Neural progenitor cell (in vitro differentiated cells): ENCODE data around the gene HECTD2. TPM values are rescaled to one million over a fixed set of nuclear protein-coding genes. Genes with fewer than 3 reads are reported as not detected.
"Not testable (repeated sequence)": the region's sequence is repeated elsewhere in the genome, so short reads cannot be mapped to it uniquely, and the experiment has no call there.

Source experiments
- DNase-seq: peaks from one replicate; pipeline ENCODE4 v3.0.0-alpha.2; 2016; ENCODE audit warnings: low spot score
- H2AFZ ChIP-seq: fragments of 200-600 bp; sonication (generic); replicated peaks from 2 replicates; pipeline ENCODE4 v1.6.1; 2016; ENCODE audit warnings: antibody characterized with exemption
- H3F3A ChIP-seq: fragments of 200-600 bp; sonication (generic); 2 replicates; pipeline ENCODE4 v1.6.1; 2016; ENCODE audit warnings: antibody characterized with exemption, low read depth
- H3K27ac ChIP-seq: fragments of 200-600 bp; sonication (generic); 2 replicates; pipeline ENCODE4 v1.5.1; 2016; ENCODE audit warnings: mild to moderate bottlenecking
- H3K27me3 ChIP-seq: fragments of 200-600 bp; sonication (generic); 2 replicates; pipeline ENCODE4 v1.6.1; 2016; ENCODE audit warnings: mild to moderate bottlenecking, moderate library complexity
- H3K36me3 ChIP-seq: fragments of 200-600 bp; sonication (generic); 2 replicates; pipeline ENCODE4 v1.5.1; 2016
- H3K4me1 ChIP-seq: fragments of 200-600 bp; sonication (generic); 2 replicates; pipeline ENCODE4 v1.6.1; 2016; ENCODE audit warnings: mixed run types
- H3K4me2 ChIP-seq: fragments of 200-600 bp; sonication (generic); 2 replicates; pipeline ENCODE4 v1.6.1; 2016
- H3K4me3 ChIP-seq: fragments of 200-600 bp; sonication (generic); 2 replicates; pipeline ENCODE4 v1.5.1; 2016
- H3K79me2 ChIP-seq: fragments of 200-600 bp; sonication (generic); 2 replicates; pipeline ENCODE4 v1.6.1; 2016; ENCODE audit warnings: low read depth
- H3K9ac ChIP-seq: fragments of 200-600 bp; sonication (generic); 2 replicates; pipeline ENCODE4 v1.6.1; 2016
- H3K9me3 ChIP-seq: fragments of 200-600 bp; sonication (generic); 2 replicates; pipeline ENCODE4 v1.5.1; 2016; ENCODE audit warnings: low read depth
- H4K20me1 ChIP-seq: fragments of 200-600 bp; sonication (generic); 2 replicates; pipeline ENCODE4 v1.6.1; 2016; ENCODE audit warnings: low read depth
- H3K27ac Mint-ChIP-seq: 3 replicates; pipeline ENCODE4 v1.8.0; 2021; ENCODE audit warnings: mixed read lengths
- H3K27me3 Mint-ChIP-seq: 2 replicates; pipeline ENCODE4 v1.8.0; 2022; ENCODE audit warnings: low read depth, mild to moderate bottlenecking, inconsistent platforms, moderate library complexity, mixed read lengths; ENCODE audit not compliant: insufficient read depth
- H3K36me3 Mint-ChIP-seq: 3 replicates; pipeline ENCODE4 v1.8.0; 2021; ENCODE audit warnings: mixed read lengths
- H3K4me1 Mint-ChIP-seq: 3 replicates; pipeline ENCODE4 v1.8.0; 2021; ENCODE audit warnings: mixed read lengths
- H3K4me3 Mint-ChIP-seq: 3 replicates; pipeline ENCODE4 v1.8.0; 2021; ENCODE audit warnings: mild to moderate bottlenecking, moderate library complexity, mixed read lengths
- H3K9me3 Mint-ChIP-seq: 3 replicates; pipeline ENCODE4 v1.8.0; 2020; ENCODE audit warnings: mixed read lengths
- CTCF ChIP-seq: fragments of 200-600 bp; sonication (generic); IDR thresholded peaks from 2 replicates; pipeline ENCODE4 v1.5.1; 2017; ENCODE audit warnings: antibody characterized with exemption, mild to moderate bottlenecking
- EZH2 ChIP-seq: fragments of 200-600 bp; sonication (generic); IDR thresholded peaks from 2 replicates; pipeline ENCODE4 v1.6.1; 2017; ENCODE audit warnings: antibody characterized with exemption, mild to moderate bottlenecking, moderate library complexity
- EZH2phosphoT487 ChIP-seq: fragments of 200-600 bp; sonication (generic); IDR thresholded peaks from 2 replicates; pipeline ENCODE4 v1.6.1; 2017; ENCODE audit warnings: antibody characterized with exemption
- total RNA-seq: library from RNA; depleted of rRNA; stranded (reverse); fragments of >200 nt; gene quantifications from 2 replicates; pipeline ENCODE4 v1.2.3, GENCODE V29; 2015; ENCODE audit warnings: low replicate concordance

HECTD2 gene
- total RNA-seq, 1 donor from 2014 or later: 51.5 TPM

- H3K9me3 Mint-ChIP-seq: peaks cover 22% of the 10 kb centered on the region
- no peaks in the 10 kb centered on the region for H3F3A ChIP-seq
- H3K27me3 Mint-ChIP-seq: no peaks in the 10 kb centered on the region
These were observed 23.9 kb downstream of the HECTD2 start for GRCh38 chr10:91434041-91434440.

GRCh38 chr10:91435241-91435640 is 25.1 kb downstream of the HECTD2 start:
- no peaks in the 10 kb centered on the region for H3K4me1 Mint-ChIP-seq
- no peak overlapping the region for H3K27ac Mint-ChIP-seq
- Histone ChIP-seq H3K4me3 (no peak overlapping the region), H3K9me3 (peaks cover 3% of the 10 kb centered on the region), H3K36me3 (no peaks in the 10 kb centered on the region), H3K4me1 (no peaks in the 10 kb centered on the region), H4K20me1 (no peaks in the 10 kb centered on the region), H3K4me2 (no peak overlapping the region), H3F3A (no peaks in the 10 kb centered on the region), H3K27ac (no peak overlapping the region), H3K79me2 (peaks cover 32% of the 10 kb centered on the region), H2AFZ (no peak overlapping the region), H3K9ac (no peak overlapping the region), H3K27me3 (no peaks in the 10 kb centered on the region)
- no peaks in the 10 kb centered on the region for H3K27me3 Mint-ChIP-seq
- peaks cover 76% of the 10 kb centered on the region for H3K36me3 Mint-ChIP-seq
- DNase-seq: no peak
- peaks cover 30% of the 10 kb centered on the region for H3K9me3 Mint-ChIP-seq
- no peak overlapping the region for H3K4me3 Mint-ChIP-seq
- no peak for TF ChIP-seq EZH2

More at GRCh38 chr10:91434041-91434440, 23.9 kb downstream of the HECTD2 start:
- no peaks in the 10 kb centered on the region for H3K27me3 ChIP-seq
- no peak overlapping the region for H3K27ac ChIP-seq
- peaks cover 66% of the 10 kb centered on the region for H3K36me3 Mint-ChIP-seq
- no peak overlapping the region for H3K4me2 ChIP-seq
- peaks cover 20% of the 10 kb centered on the region for H3K79me2 ChIP-seq
- TF ChIP-seq CTCF (no peak), EZH2phosphoT487 (no peak), EZH2 (no peak)
- no peaks in the 10 kb centered on the region for H4K20me1 ChIP-seq
- no peak overlapping the region for H2AFZ ChIP-seq
- H3K4me3 ChIP-seq: no peak overlapping the region
- no peak overlapping the region for H3K27ac Mint-ChIP-seq
- H3K9ac ChIP-seq: no peak overlapping the region
- no peaks in the 10 kb centered on the region for H3K4me1 Mint-ChIP-seq
- H3K9me3 ChIP-seq: no peaks in the 10 kb centered on the region
- H3K4me1 ChIP-seq: no peaks in the 10 kb centered on the region
- H3K4me3 Mint-ChIP-seq: no peak overlapping the region
- no peak for DNase-seq
- H3K36me3 ChIP-seq: no peaks in the 10 kb centered on the region

GRCh38 chr10:91438228-91438627 is 28.1 kb downstream of the HECTD2 start:
- Mint-ChIP-seq H3K9me3 (peaks cover 29% of the 10 kb centered on the region), H3K36me3 (peaks cover 55% of the 10 kb centered on the region)
- H3K27me3 Mint-ChIP-seq, H3F3A ChIP-seq, H3K4me1 ChIP-seq, H3K27me3 ChIP-seq, H3K4me3 ChIP-seq, H3K9ac ChIP-seq, H3K9me3 ChIP-seq, H3K4me1 Mint-ChIP-seq, H3K4me3 Mint-ChIP-seq, H4K20me1 ChIP-seq, H3K27ac ChIP-seq, DNase-seq, H2AFZ ChIP-seq, H3K36me3 ChIP-seq, H3K4me2 ChIP-seq, H3K27ac Mint-ChIP-seq: not testable (repeated sequence)
- H3K79me2 ChIP-seq: peaks cover 33% of the 10 kb centered on the region

GRCh38 chr10:91444211-91445182 is 34.4 kb downstream of the HECTD2 start:
- Mint-ChIP-seq H3K4me1 (no peaks in the 10 kb centered on the region), H3K27ac (no peak overlapping the region), H3K4me3 (no peak overlapping the region), H3K36me3 (peaks cover 36% of the 10 kb centered on the region), H3K9me3 (peaks cover 31% of the 10 kb centered on the region), H3K27me3 (peaks cover 2% of the 10 kb centered on the region)
- TF ChIP-seq EZH2phosphoT487: no peak
- Histone ChIP-seq H3K27ac (no peak overlapping the region), H3K9me3 (peaks cover 3% of the 10 kb centered on the region), H3K9ac (no peak overlapping the region), H3K4me3 (no peak overlapping the region), H3F3A (no peaks in the 10 kb centered on the region), H3K36me3 (no peaks in the 10 kb centered on the region), H3K4me2 (no peak overlapping the region), H3K79me2 (peaks cover 8% of the 10 kb centered on the region), H3K4me1 (no peaks in the 10 kb centered on the region), H3K27me3 (no peaks in the 10 kb centered on the region), H2AFZ (no peak overlapping the region), H4K20me1 (no peaks in the 10 kb centered on the region)
- DNase-seq: no peak
